LNCaP clone FGC (cell line): ENCODE measurements around the gene NRXN3.

Source experiments
- DNase-seq: peaks from one replicate; pipeline ENCODE4 v3.0.0-alpha.2; 2011; ENCODE audit warnings: low read depth
- H3K4me3 ChIP-seq: 2 replicates; pipeline ENCODE4 v1.5.1; 2011; ENCODE audit warnings: mild to moderate bottlenecking, low read depth, low read length, control low read depth
- TF ChIP-seq, protein P1 (sequence below): IDR thresholded peaks from 2 replicates; pipeline ENCODE4 v1.5.1; 2012; ENCODE audit warnings: mild to moderate bottlenecking; ENCODE audit not compliant: control insufficient read depth, insufficient read depth; ENCODE audit errors: extremely low read depth

The NRXN3 gene

DNA sequence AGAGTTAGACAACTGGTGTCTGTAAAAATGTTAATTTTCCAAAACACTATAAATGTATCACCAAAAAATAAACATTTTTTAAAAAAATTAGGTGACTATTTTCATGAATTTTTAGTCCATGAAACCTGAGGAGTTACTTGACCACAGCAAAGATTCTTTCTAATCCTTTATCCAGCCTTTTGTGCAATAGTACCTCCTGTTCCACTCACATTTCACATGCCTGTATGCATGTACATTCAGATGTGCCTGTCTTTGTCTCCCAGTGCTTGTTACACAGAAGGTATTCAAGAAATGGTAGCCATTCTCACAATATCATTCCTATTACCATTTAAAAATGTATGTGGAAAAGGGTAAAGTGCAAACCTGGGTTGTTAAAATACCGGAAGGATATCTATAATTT lies 1184.2 kb downstream of the NRXN3 start:
- TF ChIP-seq, protein P1, sequence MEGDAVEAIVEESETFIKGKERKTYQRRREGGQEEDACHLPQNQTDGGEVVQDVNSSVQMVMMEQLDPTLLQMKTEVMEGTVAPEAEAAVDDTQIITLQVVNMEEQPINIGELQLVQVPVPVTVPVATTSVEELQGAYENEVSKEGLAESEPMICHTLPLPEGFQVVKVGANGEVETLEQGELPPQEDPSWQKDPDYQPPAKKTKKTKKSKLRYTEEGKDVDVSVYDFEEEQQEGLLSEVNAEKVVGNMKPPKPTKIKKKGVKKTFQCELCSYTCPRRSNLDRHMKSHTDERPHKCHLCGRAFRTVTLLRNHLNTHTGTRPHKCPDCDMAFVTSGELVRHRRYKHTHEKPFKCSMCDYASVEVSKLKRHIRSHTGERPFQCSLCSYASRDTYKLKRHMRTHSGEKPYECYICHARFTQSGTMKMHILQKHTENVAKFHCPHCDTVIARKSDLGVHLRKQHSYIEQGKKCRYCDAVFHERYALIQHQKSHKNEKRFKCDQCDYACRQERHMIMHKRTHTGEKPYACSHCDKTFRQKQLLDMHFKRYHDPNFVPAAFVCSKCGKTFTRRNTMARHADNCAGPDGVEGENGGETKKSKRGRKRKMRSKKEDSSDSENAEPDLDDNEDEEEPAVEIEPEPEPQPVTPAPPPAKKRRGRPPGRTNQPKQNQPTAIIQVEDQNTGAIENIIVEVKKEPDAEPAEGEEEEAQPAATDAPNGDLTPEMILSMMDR, result no peak
- DNase-seq, result no peak
- no peak overlapping the region for H3K4me3 ChIP-seq

DNA sequence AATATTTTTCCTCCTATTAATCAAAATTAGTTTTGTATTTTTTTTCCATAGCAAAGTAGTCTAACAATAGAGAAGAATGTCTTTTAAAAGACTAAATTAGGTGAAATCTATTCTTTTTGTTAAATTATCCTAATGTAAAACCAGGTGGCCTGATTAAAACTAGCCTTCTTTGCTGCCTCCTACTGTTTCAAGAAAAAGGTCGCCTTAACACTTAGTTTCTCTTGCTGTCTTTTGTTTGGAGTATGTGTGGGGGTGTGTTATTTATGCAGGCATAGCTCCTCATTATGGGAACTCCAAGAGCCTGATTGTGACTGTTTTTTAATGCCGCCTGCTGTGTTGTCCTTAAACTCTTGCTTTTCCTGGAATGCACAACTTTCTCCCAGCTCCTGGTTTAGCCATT lies 1185.9 kb downstream of the NRXN3 start:
- DNase-seq, result no peak
- TF ChIP-seq, protein P1, result peak; percentile 36
- no peak overlapping the region for H3K4me3 ChIP-seq

DNA sequence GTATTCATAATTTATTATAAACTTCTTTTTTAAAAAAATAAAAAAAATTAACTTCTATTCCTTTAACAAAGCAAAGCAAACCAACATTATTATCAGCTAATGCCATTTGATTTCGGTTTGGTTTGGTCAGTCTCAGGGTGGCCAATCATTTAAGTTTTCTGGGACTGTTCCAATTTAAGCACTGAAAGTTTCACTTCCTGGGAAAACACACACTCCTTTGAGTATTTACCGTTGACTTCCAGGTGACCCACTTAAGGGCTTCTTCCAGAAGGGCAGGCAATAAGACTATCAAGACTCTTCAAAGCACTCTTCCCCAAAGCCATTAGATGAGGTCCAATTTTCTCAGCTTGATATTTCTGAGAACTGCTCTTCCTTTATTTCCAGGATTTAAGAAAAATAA lies 1187.1 kb downstream of the NRXN3 start:
- DNase-seq, result no peak
- TF ChIP-seq, protein P1, result no peak

DNA sequence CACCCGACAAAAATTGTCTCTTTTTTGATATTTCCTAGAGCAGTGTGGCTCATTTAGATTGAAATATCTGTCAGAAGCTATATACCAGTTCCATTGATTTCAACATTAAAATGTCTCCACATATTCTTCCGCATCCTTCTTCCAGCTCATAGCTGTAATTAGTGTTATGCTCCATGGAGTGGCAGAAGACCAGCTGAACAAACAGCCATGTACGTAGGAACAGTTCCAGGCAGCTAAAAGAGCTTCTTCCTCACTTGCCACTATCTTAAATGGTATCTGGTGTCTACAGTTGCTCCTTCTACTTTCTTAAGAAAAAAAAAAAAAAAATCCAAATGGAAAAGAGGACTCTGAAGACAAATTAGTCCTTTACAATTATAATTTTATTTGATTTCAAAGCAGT lies 1193.1 kb downstream of the NRXN3 start:
- TF ChIP-seq, protein P1, result peak; percentile 40; the same call in 1 of the 2 replicates
- peak; percentile 55 for DNase-seq
- H3K4me3 ChIP-seq, result no peak overlapping the region

More for the DNA sequence above, 1187.1 kb downstream of the NRXN3 start:
- H3K4me3 ChIP-seq, result no peak overlapping the region

DNA sequence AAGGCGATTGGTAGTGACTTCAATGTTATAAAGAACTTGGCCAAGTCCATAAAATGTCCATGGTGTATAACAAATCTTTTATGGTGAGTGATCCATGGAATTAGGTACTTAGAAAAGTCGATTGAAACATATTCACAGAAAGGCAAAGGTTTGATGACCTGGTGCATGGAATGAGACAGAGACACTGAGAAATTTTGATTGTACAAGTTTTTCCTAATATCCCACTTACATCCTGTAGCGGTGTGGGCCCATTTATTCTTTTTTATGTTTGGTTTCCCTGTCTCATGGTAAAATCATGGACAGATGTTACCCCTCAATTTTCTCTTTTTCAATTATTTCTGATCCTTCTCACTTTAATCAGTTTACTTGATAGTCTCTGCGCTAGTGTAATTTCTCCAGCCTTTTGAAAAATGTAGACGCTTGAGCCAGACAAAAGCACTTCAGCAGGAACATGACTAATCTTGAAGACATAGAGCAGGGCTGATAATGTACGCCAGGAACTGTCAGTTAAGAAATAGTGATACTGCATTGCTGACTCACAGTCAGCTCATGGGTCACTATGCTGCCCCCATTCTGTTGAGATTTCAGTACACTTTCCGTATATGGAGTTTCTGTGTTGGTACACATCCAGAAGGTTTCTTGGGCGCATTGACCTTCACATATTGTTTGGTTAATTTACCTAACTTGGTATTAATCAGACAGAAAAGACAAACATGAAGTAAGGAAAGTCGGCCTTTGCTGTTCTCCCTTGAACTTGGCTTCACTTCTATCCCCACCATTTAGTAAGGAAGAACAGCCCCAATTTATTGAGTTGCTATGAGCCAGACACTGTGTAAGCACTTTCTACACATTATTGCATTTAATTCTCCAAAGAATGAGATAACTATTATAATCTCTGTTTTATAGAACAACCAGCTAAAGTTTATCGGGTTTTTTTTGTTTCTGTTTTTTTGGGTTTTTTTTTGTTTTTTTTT lies 1199.5 kb downstream of the NRXN3 start:
- no peak overlapping the region for H3K4me3 ChIP-seq
- DNase-seq, result no peak
- TF ChIP-seq, protein P1, result no peak

DNA sequence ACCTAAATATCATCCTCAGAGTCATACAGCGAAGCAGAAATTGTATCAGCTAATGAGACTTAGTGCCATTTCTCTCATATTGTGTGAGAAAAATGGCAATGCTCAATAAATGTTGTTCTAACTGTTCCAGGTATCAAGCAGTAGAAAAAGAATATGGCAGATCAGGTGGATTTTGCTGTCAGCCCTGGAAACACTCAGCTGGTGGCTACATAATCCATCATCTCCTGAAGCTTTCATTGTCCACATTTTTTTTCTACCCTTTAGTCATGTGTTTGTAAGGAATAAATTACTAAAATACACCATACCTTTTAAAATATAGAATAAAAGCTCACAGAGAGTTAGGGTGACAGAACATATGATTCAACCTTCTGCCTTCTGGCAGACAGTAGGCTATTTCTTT lies 1200.8 kb downstream of the NRXN3 start:
- TF ChIP-seq, protein P1, result no peak
- no peak overlapping the region for H3K4me3 ChIP-seq
- no peak for DNase-seq
